ENCODE data around the gene EN1.

The EN1 gene

DNA sequence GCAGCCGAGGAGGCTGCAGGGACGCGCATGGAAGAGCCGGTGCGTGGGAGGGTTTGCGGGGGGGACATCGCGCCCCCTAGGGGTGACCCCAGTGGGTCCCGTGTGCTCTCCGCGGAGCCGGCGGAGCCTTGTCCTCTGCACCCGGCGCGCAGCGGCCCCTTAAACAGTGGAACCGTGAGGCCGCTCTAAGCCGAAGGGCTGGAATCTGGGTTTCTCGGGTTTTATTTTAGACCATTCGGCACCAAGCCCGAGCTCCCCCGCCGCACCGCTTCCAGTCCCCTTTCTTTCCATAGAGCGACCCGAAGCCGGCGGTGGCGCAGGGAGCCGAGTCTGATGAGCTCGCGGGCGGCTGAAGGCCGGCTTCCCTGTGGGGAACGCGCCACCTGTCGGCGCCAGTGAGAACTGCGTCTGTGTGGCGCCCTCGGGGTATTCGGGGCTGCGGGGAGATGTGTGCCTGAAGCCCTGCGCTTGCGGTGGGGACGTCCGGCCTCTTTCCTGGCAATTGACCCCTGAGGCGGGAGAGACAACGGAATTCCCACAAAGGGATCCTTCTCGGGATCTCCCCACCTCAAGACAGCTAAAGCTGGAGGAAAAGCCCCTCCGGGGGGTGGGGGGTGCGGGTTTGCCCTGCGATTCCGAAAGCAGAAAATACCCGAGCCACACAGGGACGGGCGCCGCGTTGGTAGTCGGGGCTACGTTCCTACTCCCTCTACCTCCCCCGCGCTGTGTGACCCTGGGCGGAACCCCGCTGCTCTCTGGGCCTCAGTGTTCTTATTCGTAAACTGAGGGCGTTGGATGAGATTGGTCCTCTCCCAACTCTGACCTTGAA is 8.2 kb upstream of the EN1 start:
- DNase-seq: peak; percentile 67

- DNase-seq: no peak
Measured at GRCh38 chr2:118854507-118855345, 7.3 kb upstream of the EN1 start.

GRCh38 chr2:118853651-118854291 is 6.3 kb upstream of the EN1 start:
- DNase-seq: no peak

GRCh38 chr2:118853129-118853640 is 5.7 kb upstream of the EN1 start:
- no peak for DNase-seq

DNA sequence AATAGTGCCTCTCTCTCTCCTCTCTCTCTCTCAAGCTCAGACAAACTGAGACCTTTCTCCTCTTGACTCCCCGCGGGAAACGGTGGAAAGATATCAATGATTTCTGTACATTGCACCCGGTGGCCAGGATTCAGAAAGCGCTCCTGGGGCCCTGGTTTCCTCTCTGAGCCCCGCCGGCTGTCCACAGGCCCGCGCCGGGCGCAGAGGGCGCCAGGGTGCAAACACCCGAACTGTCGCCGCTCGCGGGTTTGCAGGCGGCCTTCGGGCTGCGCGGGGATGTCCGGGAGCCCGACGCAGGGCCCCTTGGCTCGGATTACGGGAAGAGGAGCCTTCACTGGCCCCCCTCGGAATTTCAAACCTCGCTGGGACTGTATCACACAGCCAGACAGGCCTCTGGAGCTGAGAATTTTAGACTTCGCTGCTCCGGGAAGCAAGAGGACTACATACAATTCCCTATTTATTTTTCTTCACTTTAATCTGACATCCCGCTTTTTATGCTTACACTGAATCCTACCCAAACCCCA is 5.2 kb upstream of the EN1 start:
- DNase-seq: no peak

- no peak for DNase-seq
Measured at GRCh38 chr2:118851650-118852049, 4.2 kb upstream of the EN1 start.

GRCh38 chr2:118850901-118851415 is 3.5 kb upstream of the EN1 start:
- no peak for DNase-seq

DNA sequence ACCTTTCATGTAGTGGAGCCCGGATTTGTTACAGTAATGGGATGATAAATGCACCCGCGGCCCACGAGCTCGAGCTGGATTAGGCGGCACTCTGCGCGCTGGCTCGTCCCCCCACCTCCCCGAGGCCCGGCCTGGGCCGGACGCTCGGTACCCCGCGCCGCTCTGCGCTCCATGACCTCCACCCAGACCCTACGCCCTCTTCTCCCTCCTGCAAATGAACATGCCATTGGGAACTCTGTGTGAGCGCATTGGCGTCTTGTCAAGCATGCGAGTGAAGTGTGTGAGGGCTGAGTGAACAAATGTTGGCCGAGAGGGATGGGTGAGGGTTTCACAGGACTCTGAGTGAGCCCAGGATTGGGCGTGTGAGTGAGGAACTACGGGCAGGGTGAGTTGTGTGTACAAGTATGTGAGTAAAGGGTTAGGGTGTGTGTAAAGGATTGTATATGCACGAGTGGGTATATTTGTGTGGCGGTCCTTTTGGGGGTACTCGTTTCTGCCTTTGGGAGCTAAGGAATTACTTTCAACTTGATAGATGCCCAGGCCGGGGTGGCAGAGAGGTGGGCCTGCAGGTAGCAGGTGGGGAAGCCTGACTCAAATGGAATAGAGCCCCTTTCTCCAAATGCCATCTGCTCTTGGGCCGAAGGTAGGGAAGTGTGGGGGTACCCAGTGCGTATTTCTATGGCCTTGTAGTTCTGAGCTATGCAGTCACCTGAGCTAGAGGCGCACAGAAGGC is 2.9 kb upstream of the EN1 start:
- DNase-seq: no peak

DNA sequence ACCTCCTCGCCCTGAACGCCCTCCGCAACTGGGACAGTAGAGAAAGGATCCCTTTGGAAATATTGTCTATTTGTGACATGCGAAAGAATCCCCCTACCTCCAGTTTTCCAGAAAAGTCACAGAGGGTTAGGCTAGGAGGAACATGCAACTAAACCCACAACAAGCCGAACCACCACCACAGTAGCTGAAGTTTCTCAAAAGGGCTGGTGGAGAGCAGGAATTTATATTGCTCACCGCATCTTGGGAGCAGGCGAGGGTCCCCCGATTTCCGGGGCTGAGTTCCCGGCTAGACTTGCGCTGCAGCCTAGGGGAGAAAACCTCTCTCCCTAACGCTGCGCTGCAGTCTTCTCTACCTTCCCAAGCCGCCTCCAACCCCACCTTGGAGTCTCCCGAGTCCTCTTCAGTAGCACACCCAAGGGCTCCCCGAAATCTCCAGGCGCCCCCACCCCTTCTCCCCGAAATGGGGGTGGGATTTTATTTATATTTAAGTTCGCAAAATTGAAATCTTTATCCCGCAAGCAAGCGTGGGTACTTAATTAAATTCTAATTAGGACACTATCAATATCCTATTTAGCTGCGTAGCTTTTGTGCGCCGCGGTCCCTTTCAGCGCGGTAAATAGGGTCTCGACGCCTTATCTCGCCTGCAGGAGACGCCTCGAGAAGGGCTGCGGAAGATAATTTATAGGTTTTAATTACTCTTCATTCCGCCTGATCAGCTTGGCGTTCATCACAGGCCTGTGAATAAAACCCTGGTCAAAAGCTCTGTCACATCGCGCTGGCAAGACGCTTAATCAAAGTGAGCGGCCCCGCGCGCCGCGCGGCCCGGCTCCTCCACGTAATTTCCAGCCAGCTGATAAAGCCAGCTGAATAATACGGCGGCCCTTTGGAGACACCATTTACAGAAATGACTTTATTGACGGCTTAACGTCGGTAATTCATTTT is 2.0 kb upstream of the EN1 start:
- no peak for DNase-seq

GRCh38 chr2:118848381-118849225 is 1.2 kb upstream of the EN1 start:
- DNase-seq: no peak

DNA sequence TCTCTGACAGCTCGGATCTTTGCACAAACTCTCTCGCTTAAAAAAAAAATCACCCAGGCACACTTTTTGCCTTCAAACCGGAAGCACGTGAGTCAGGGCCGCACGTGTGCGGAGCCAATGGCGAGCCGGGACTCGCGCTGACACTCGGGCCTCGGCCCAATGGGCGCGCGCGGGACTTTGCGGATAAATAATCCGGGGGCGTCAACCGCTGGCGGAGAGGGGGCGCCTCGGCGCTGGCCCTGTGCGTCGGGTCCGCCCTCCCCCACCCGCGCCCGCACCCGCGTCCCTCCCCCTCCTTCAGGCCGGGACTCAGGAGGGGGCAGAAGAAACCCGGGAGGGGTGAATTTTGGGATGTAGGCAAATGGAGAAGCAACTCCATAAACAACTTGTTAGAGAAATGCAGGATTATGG is 319 bp upstream of the EN1 start:
- DNase-seq: peak; percentile 87

DNA sequence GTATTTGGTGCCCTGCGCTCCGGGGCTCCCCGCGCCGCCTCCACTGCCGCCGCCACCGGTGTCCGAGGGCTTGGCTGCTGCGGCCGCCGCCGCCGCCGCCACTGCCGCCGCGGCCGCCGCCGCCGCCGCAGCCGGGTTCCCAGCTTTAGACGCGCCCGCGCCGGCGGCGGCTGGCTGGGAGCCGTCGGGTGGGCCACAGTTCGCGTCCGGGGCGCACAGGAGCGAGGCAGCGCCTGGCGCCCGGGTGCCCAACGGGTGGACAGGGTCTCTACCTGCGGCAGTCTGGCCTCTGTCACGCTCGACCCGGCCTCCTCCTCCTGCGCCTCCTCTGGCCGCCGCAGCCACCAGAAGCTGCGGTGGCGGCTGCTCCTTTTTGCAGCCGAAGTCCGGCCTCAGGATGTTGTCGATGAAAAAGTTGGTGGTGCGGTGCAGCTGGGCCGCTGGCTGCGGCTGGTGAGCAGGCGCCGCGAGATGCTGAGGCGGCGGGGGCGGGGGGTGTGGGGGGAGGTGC is 951 bp downstream of the EN1 start:
- no peak for DNase-seq

- DNase-seq: no peak
Measured at GRCh38 chr2:118845522-118846441, 1.7 kb downstream of the EN1 start.

DNA sequence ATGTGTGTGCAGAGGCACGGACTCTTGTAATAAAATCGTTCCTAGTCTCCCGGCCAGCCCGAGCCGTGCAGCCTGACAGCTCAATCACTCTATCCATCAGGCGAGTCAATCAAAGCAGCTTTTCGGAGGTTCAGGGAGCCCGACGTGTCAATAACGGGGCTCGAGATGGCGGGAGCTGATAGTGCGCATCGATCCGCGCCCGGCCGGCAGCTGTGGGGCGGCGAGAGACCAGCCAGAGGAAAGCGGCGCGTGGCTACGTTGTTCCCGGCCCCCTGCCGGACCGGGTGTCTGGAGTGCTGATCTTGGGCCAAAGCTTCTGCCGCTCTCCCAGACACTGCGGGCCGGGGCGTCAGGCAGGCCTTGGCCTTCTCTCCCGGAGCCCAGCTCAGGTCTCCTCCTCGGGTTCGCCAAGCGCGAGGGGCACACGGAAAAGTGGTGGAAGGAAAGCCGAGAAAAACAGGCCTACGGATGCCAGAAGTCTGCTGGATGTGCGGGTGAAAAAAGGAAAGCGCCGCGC is 2.4 kb downstream of the EN1 start:
- DNase-seq: no peak

DNA sequence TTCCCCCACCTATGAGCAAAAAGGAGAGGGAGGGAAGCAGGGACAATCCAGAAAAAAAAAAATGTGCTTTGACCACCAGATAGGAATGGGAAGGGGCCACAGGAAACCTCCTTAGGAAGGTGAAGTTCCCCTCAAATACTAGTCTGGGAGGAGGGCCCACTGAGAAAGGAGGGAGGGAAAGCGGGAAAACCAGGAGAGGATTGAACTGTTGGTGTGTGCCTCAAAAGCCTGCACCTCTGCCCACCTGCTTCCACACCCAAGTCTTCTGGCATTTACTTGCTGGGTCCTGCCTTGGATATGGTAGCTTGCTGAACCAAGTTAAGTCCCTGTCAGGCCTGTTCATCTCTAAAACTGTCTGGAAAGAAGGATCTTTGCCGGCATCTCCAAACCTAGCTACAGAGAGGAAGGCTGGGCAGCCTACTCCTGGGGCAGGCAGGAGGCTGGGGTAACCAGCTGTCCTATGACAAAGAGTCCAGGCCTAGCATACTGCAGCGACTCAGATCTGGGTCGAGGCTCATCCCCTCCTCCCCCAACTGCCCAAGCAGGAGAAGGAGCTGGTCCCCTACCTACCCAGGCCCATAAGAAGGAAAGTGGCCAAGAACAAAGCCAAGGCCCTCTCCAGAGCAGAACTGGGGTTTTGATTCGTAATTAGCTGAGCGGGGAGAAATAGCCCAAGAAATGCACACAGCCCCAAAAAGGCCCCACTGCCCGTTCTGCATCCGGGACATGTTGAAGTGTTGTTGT is 3.0 kb downstream of the EN1 start:
- DNase-seq: no peak

GRCh38 chr2:118843483-118844132 is 3.8 kb downstream of the EN1 start:
- DNase-seq: no peak

Measured in NCI-H1694 treated with DMSO at 0.1 percent for 48 hours (cell line).